ENCODE data around the gene BANF1.

DNA sequence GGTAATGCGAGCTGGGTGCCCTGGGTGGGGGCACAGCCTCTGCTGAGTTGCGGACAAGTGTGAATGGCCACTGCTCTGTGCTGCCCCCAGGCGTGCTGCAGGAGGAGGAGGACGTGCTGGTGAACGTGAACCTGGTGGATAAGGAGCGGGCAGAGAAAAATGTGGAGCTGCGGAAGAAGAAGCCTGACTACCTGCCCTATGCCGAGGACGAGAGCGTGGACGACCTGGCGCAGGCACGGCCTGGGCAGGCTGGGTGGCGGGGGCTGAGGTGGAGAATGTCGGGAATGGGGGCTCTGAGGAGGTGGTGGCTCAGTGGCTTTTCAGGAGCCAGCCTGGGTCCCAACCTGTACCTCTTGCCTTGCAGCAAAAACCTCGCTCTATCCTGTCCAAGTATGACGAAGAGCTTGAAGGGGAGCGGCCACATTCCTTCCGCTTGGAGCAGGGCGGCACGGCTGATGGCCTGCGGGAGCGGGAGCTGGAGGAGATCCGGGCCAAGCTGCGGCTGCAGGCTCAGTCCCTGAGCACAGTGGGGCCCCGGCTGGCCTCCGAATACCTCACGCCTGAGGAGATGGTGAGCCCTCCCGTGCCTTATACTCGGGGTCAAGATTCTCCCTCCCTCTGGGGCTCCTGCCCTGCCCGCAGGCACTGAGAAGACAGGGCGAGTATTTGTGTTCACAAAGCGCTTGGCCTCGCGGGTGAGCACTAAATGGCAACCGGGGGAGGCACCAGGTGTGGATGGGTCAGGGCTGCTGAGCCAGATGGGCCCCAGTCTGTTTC, 36.1 kb upstream of the BANF1 start:
- TF ChIP-seq, protein P1, sequence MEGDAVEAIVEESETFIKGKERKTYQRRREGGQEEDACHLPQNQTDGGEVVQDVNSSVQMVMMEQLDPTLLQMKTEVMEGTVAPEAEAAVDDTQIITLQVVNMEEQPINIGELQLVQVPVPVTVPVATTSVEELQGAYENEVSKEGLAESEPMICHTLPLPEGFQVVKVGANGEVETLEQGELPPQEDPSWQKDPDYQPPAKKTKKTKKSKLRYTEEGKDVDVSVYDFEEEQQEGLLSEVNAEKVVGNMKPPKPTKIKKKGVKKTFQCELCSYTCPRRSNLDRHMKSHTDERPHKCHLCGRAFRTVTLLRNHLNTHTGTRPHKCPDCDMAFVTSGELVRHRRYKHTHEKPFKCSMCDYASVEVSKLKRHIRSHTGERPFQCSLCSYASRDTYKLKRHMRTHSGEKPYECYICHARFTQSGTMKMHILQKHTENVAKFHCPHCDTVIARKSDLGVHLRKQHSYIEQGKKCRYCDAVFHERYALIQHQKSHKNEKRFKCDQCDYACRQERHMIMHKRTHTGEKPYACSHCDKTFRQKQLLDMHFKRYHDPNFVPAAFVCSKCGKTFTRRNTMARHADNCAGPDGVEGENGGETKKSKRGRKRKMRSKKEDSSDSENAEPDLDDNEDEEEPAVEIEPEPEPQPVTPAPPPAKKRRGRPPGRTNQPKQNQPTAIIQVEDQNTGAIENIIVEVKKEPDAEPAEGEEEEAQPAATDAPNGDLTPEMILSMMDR (IDR thresholded peaks at IDR 0.05), result no peak
- TF ChIP-seq POLR2A (IDR thresholded peaks at IDR 0.05), result no peak

Measured in uterus (tissue), 2 donors.